DND-41 (cell line): Measurements from ENCODE around the gene PCDHB7.
"Not testable (repeated sequence)": the region's sequence is repeated elsewhere in the genome, so short reads cannot be mapped to it uniquely, and the experiment has no call there.

Experiments used
- CTCF ChIP-seq: IDR thresholded peaks from 2 replicates; pipeline ENCODE4 v1.5.1; 2012; ENCODE audit warnings: borderline replicate concordance, low read length, moderate library complexity, mild to moderate bottlenecking; ENCODE audit not compliant: poor library complexity, severe bottlenecking; ENCODE audit errors: extremely low read depth
- EZH2 ChIP-seq: IDR thresholded peaks from 3 replicates; pipeline ENCODE4 v1.6.1; 2012; ENCODE audit warnings: borderline replicate concordance, low read depth, mild to moderate bottlenecking, moderate library complexity, low read length, inconsistent platforms; ENCODE audit not compliant: severe bottlenecking

GRCh38 chr5:141177577-141178191 lies 5.2 kb downstream of the PCDHB7 start, which contains the start of gene PCDHB8:
- not testable (repeated sequence) for TF ChIP-seq EZH2, CTCF
